GM19463 (cell line): ENCODE measurements around the gene FOXRED1.
"Not testable (repeated sequence)": the region's sequence is repeated elsewhere in the genome, so short reads cannot be mapped to it uniquely, and the experiment has no call there.

Experiments used
- ATAC-seq: cut with Tn5 transposase; IDR thresholded peaks from one replicate; pipeline ENCODE4 v1.9.1; 2021; ENCODE audit warnings: mild to moderate bottlenecking, moderate library complexity; ENCODE audit not compliant: unreplicated experiment

Gene FOXRED1

DNA sequence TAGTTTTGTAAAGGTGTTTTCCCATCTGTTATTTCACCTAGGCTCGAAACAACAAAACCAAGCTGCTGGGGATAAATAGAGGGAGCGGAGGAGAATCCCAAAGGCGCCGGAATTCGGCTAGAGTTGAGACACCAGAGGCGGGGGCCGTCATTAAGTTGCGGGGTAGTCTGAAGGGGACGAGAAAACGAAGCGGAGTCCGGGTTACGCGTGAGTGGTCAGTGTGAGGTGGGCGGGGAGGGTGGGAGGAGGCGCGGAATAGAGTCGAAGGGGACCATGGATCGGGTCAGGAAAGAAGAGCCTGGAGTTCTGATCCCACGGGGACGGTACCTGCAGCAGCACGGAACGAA is 620 bp upstream of the FOXRED1 start:
- no peak for ATAC-seq

DNA sequence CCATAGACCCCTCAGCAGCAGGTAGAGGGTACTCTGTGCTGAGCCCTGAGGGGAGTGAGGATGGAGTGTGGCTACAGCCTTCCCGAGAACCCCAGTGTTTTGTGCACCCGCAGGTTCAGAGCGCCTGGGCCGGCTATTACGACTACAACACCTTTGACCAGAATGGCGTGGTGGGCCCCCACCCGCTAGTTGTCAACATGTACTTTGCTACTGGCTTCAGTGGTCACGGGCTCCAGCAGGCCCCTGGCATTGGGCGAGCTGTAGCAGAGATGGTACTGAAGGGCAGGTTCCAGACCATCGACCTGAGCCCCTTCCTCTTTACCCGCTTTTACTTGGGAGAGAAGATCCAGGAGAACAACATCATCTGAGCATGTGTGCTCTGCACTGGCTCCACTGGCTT is 8.4 kb downstream of the FOXRED1 start:
- ATAC-seq, result no peak

DNA sequence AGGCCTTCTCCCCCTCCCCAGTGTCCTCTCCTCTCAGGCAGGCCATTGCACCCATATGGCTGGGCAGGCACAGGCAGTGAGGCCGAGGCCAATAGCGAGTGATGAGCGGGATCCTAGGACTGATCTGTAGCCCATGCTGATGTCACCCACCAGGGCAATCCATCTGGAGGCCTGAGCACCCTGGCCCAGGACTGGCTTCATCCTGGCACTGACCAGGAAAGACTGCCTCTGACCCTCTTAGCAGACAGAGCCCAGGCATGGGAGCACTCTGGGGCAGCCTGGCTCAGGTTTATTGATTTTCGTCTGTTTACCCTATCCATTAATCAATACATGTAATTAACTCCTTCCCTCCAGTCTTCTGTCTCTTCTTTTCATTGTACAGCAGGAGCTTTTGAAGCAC is 8.8 kb downstream of the FOXRED1 start:
- ATAC-seq, result no peak

- ATAC-seq, result no peak
These were observed 10.2 kb downstream of the FOXRED1 start for GRCh38 chr11:126279191-126279590.

- ATAC-seq, result no peak
These were observed 11.6 kb downstream of the FOXRED1 start for GRCh38 chr11:126280595-126280994.

DNA sequence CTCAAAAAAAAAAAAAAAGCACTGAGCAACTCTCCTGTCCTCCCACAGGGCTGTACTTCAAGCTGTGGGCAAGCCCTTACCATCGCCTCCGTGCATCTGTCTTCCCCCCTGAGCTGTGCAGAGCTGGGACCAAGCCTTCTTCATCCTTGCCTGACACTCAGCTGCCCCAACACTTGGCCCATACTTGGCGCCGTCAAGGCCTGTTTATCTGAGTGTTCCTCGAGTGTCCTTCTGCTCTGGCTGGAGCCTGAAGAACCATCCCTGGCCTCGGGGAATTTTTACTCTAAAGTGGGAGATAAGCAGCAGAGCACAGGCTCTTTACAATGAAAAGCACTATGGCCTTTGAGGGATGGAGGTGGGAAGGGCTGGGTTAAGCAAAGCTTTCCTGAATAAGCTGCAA is 12.3 kb downstream of the FOXRED1 start:
- ATAC-seq, result no peak

- no peak for ATAC-seq
These were observed 12.8 kb downstream of the FOXRED1 start for GRCh38 chr11:126281666-126282175.

DNA sequence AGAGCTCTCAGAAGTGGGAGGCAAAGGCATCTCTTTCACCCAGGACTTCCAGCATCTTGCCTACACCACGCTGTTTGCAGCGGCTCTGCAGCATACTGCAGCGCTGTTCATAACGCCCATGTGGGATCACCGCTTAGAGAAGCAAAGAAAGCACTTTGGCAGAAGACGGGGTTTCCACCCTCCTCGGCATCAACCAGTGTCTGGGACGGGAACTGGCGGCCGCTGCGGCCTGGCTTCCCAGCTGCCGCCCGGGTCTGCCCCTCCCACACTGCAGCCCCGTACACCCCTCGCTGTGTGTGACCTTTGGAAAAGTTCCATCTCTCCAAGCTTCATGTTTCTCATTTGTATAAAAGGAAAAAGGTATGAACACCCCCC is 13.4 kb downstream of the FOXRED1 start:
- no peak for ATAC-seq

GRCh38 chr11:126282736-126283591 is 14.0 kb downstream of the FOXRED1 start, which contains the start of gene TIRAP:
Gene TIRAP, plus strand, starts transcription at chr11:126283093. Its CDS starts 7,802 bp downstream, at chr11:126290895.
- peak; percentile 64 for ATAC-seq

GRCh38 chr11:126284829-126285228 is 15.9 kb downstream of the FOXRED1 start:
- peak; percentile 48 for ATAC-seq

DNA sequence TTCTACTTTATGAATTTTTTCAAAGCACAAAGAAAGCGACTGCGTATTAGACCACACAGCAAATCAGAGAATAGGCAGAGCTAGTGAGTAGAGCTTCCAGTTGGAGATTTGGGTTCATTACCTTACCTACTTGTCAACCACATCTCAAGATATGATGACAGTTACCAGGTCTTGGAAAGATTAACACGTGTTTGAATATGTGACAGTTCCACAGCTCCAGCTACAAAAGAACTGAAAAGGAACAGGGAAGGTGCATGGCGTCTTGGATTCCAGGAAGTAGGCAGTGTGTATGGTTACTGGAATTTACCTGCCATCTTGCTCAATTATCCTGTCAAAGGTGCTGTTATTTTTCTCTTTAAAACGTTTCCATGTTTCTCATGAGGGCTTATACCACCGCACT is 19.3 kb downstream of the FOXRED1 start:
- no peak for ATAC-seq

- no peak for ATAC-seq
These were observed 21.9 kb downstream of the FOXRED1 start for GRCh38 chr11:126290887-126291286.

DNA sequence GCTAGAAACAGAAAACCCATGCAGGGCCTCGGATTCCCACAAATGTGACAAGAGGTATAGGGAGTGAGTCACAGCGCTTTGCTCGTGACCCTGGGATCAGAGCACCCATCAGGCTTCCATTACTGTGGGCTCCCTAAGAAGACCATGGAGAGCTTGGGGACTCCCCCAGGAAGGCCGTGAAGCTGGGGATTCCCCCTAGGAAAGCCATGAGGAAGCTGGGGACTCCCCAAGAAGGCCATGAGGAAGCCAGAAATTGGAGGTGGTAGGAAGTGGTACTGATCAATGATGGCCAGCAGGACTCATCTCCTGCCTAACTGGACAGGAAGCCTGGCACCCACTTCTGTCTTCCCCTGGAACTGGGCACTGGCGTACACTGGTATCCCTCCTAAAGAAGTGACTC is 24.8 kb downstream of the FOXRED1 start:
- ATAC-seq, result no peak

DNA sequence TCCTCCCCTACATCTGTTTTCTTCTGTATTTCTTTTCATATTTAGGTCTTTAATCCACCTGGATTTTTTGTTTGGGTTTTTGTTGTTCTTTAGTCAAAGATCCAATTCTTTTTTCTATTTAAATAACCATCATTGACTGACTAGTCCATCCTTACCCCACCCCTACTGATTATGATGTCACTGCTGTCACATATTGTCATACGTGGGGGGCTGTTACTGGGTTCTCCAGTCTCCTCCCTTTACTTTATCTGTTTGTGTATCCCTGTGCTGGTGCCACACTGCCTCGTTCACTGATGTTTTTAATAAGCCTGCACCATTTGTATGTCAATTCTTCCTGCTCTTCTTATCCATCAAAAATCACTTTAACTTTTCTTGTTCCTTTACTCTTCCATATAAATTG is 28.1 kb downstream of the FOXRED1 start:
- no peak for ATAC-seq

DNA sequence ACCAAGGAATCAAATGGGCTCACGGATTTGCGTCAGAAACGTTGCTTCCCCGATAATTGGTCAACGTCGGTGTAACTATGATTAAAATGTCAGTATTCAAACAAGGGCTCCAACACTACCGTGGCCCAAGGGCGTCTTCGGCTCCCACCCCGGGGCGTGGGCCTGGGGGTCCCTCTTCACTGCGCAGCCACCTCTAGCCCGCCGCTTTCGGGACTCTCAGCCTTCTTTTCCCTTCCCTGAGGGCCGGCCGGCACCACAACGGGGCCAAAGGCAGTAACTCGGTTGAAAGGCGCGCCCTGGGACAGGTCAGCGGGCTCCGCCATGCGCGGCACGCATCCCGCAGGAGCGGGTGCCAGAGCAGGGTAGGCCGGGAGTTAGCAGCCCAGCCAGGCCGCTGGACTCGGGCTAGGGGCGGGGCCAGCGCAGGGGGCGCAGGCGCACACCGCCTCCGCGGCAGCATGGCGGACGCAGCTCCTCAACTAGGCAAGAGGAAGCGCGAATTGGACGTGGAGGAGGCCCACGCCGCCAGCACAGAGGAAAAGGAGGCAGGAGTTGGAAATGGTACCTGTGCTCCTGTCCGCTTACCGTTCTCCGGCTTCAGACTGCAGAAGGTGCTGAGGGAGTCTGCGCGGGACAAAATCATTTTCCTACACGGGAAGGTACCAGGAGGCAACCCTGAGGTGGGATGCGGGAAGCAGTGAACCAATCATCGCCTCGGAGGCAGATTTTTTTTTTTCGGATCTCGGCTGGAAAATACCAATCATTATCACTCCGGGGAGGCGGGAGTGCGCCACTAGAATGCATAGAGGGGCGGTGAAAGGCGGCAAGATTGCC is 34.9 kb downstream of the FOXRED1 start, which contains the start of gene DCPS:
DCPS (plus strand) TSS at position 438 of the 834 bp plus-strand sequence; CDS start at position 459, 21 bp downstream.
- ATAC-seq, result peak; percentile 92

DNA sequence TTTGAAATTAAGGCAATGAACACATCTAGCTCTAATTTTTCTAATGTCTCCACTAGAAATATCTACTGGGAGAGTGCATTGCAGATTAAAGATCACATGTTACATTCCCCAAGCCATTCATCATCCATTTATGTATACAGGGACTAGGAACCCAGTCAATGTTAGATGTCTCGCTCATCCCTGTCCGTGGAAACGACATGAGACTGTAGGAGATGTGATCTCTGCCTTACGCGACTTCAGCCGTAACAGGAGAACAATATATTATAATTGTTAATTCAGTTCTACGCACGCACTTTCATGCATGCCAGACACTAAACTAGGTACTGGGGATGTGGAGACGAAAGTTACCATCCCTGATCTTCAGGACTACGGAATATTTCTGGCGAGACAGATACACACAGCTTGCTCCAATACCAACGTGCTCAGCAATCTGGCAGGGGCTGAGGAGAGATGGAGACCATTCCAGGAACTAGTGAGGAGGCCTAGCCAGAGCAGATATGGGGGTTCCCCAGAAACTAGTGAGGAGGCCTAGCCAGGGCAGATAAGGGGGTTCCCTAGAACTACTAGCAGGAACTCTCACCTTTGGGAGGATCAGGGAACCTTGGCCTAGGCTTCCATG is 35.6 kb downstream of the FOXRED1 start:
- ATAC-seq, result no peak

DNA sequence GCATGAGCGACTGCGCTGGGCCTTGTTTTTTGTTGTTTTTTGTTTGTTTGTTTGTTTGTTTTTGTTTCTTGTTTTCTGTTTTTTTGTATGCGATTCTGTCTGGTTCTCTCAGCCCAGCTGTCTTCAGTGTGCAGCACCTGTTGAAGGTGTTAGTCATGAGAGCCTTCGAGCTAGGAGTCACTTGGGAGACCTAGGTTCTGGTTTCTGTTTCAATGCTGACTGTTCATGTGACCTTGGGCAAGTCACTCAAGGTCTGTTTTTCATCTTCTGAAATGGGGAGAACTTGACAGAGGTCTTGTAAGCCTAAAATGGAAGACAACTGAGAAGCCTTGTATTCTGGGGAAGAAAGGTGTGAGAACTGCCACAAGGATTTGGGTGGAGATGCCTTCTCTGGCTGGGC is 36.7 kb downstream of the FOXRED1 start:
- ATAC-seq, result peak; percentile 49

GRCh38 chr11:126307706-126308105 is 38.8 kb downstream of the FOXRED1 start:
- ATAC-seq, result no peak

- ATAC-seq, result no peak
These were observed 39.3 kb downstream of the FOXRED1 start for GRCh38 chr11:126308271-126308671.

GRCh38 chr11:126308771-126309170 is 39.8 kb downstream of the FOXRED1 start:
- not testable (repeated sequence) for ATAC-seq
